Muscle of leg (tissue), 11 donors: Measurements from ENCODE around the gene LETMD1. TPM values are rescaled to one million over a fixed set of nuclear protein-coding genes. Genes with fewer than 3 reads are reported as not detected.
"Not testable (repeated sequence)": the region's sequence is repeated elsewhere in the genome, so short reads cannot be mapped to it uniquely, and the experiment has no call there.

Experiments used
- DNase-seq: peaks from one replicate; pipeline ENCODE4 v3.0.0; 2013
- H3K27ac ChIP-seq: one replicate; pipeline ENCODE4 v1.5.1; 2013; ENCODE audit warnings: mild to moderate bottlenecking, low read length, control low read depth
- H3K27me3 ChIP-seq: one replicate; pipeline ENCODE4 v1.6.1; 2013; ENCODE audit warnings: low read length; ENCODE audit not compliant: control insufficient read depth, insufficient read depth
- H3K36me3 ChIP-seq: one replicate; pipeline ENCODE4 v1.6.1; 2013; ENCODE audit warnings: low read length; ENCODE audit not compliant: control insufficient read depth, insufficient read depth
- H3K4me1 ChIP-seq: one replicate; pipeline ENCODE4 v1.6.1; 2013; ENCODE audit warnings: low read length; ENCODE audit not compliant: control insufficient read depth, insufficient read depth
- H3K4me3 ChIP-seq: one replicate; pipeline ENCODE4 v1.5.1; 2013; ENCODE audit warnings: low read length, control low read depth
- H3K9me3 ChIP-seq: replicated peaks from 2 replicates; pipeline ENCODE4 v1.6.1; 2013; ENCODE audit warnings: low read depth, low read length; ENCODE audit not compliant: control insufficient read depth
- WGBS: methylation state at CpG from one replicate; pipeline ENCODE4 v1.1.5; 2013; ENCODE audit warnings: missing lambda C conversion rate; ENCODE audit not compliant: insufficient coverage; 5-methylcytosine and 5-hydroxymethylcytosine counted together
- polyA plus RNA-seq, 8 donors: library from polyadenylated mRNA; unstranded; fragments of 120-200 nt; gene quantifications; one replicate each; pipeline versions ENCODE4 v1.2.1 to v1.2.3, GENCODE V29; 2013; ENCODE audit warnings: inconsistent platforms in 1 of 8, low replicate concordance in 1 of 8; ENCODE audit not compliant: insufficient read length in 8 of 8, insufficient read depth in 1 of 8
- total RNA-seq: library from RNA; stranded (reverse); fragments of 120-200 nt; gene quantifications from one replicate; pipeline ENCODE4 v1.2.4, GENCODE V29; 2013

The LETMD1 gene
- total and polyA plus RNA-seq, 9 donors: 36.7 to 66.9 (median 48.7) TPM

GRCh38 chr12:51009056-51009440 is 39.1 kb upstream of the LETMD1 start:
- Histone ChIP-seq H3K4me3 (no peak overlapping the region), H3K4me1 (peaks cover 5% of the 10 kb centered on the region), H3K27me3 (no peaks in the 10 kb centered on the region), H3K27ac (peak overlapping the region; percentile 6), H3K36me3 (peaks cover 33% of the 10 kb centered on the region), H3K9me3 (no peaks in the 10 kb centered on the region)
- peak; percentile 70 for DNase-seq
- 82% methylated on average over 5 of the region's 8 CpGs for WGBS

GRCh38 chr12:51011955-51012354 is 36.2 kb upstream of the LETMD1 start:
- H3K36me3 ChIP-seq: peaks cover 11% of the 10 kb centered on the region
- no peak overlapping the region for H3K4me3 ChIP-seq
- H3K9me3 ChIP-seq: no peaks in the 10 kb centered on the region
- no peaks in the 10 kb centered on the region for H3K27me3 ChIP-seq
- no CpG with 5 or more reads among the region's 4 CpGs for WGBS
- peaks cover 8% of the 10 kb centered on the region for H3K4me1 ChIP-seq
- no peak overlapping the region for H3K27ac ChIP-seq
- no peak for DNase-seq

- H3K4me1 ChIP-seq: peaks cover 8% of the 10 kb centered on the region
- no peak overlapping the region for H3K27ac ChIP-seq
- WGBS: 29% methylated on average over 1 of the region's 5 CpGs
Observed at GRCh38 chr12:51012570-51013236, 35.4 kb upstream of the LETMD1 start.

GRCh38 chr12:51013441-51013840 is 34.7 kb upstream of the LETMD1 start:
- H3K4me3 ChIP-seq: no peak overlapping the region
- no peaks in the 10 kb centered on the region for H3K27me3 ChIP-seq
- H3K27ac ChIP-seq: no peak overlapping the region
- DNase-seq: no peak
- WGBS: 89% methylated on average over 6 of the region's 7 CpGs
- H3K36me3 ChIP-seq: peaks cover under 1% of the 10 kb centered on the region
- peaks cover 8% of the 10 kb centered on the region for H3K4me1 ChIP-seq
- H3K9me3 ChIP-seq: no peaks in the 10 kb centered on the region

More at GRCh38 chr12:51012570-51013236, 35.4 kb upstream of the LETMD1 start:
- Histone ChIP-seq H3K36me3 (peaks cover 5% of the 10 kb centered on the region), H3K4me3 (no peak overlapping the region), H3K27me3 (no peaks in the 10 kb centered on the region), H3K9me3 (no peaks in the 10 kb centered on the region)
- peak; percentile 14 for DNase-seq

GRCh38 chr12:51014467-51014866 is 33.7 kb upstream of the LETMD1 start:
- H3K4me1 ChIP-seq, H3K4me3 ChIP-seq, DNase-seq, H3K9me3 ChIP-seq, H3K27ac ChIP-seq, H3K27me3 ChIP-seq, H3K36me3 ChIP-seq: not testable (repeated sequence)
- WGBS: 80% methylated on average over 1 of the region's 9 CpGs

GRCh38 chr12:51017452-51017851 is 30.7 kb upstream of the LETMD1 start:
- no peaks in the 10 kb centered on the region for H3K9me3 ChIP-seq
- DNase-seq: no peak
- no peak overlapping the region for H3K27ac ChIP-seq
- no peaks in the 10 kb centered on the region for H3K27me3 ChIP-seq
- H3K4me1 ChIP-seq: peaks cover 8% of the 10 kb centered on the region
- H3K4me3 ChIP-seq: no peak overlapping the region
- H3K36me3 ChIP-seq: no peaks in the 10 kb centered on the region

- Histone ChIP-seq H3K27ac (no peak overlapping the region), H3K9me3 (no peaks in the 10 kb centered on the region), H3K27me3 (no peaks in the 10 kb centered on the region), H3K4me1 (peaks cover 4% of the 10 kb centered on the region), H3K36me3 (no peaks in the 10 kb centered on the region), H3K4me3 (no peak overlapping the region)
- no peak for DNase-seq
- no CpG with 5 or more reads among the region's 2 CpGs for WGBS
Observed at GRCh38 chr12:51018956-51019355, 29.2 kb upstream of the LETMD1 start.

GRCh38 chr12:51019927-51020326 is 28.2 kb upstream of the LETMD1 start:
- H3K4me1 ChIP-seq: peaks cover 8% of the 10 kb centered on the region
- WGBS: no CpG with 5 or more reads among the region's 2 CpGs
- no peaks in the 10 kb centered on the region for H3K36me3 ChIP-seq
- no peak overlapping the region for H3K27ac ChIP-seq
- no peak overlapping the region for H3K4me3 ChIP-seq
- H3K9me3 ChIP-seq: no peaks in the 10 kb centered on the region
- H3K27me3 ChIP-seq: no peaks in the 10 kb centered on the region
- no peak for DNase-seq

- peaks cover 8% of the 10 kb centered on the region for H3K4me1 ChIP-seq
- H3K27ac ChIP-seq: no peak overlapping the region
- 100% methylated on average over 1 of the region's 7 CpGs for WGBS
Observed at GRCh38 chr12:51020448-51021182, 27.5 kb upstream of the LETMD1 start.

GRCh38 chr12:51021694-51022093 is 26.4 kb upstream of the LETMD1 start:
- no peak overlapping the region for H3K27ac ChIP-seq
- H3K4me3 ChIP-seq: no peak overlapping the region
- H3K27me3 ChIP-seq: no peaks in the 10 kb centered on the region
- peaks cover 10% of the 10 kb centered on the region for H3K4me1 ChIP-seq
- H3K36me3 ChIP-seq: no peaks in the 10 kb centered on the region
- no CpG with 5 or more reads among the region's 1 CpG for WGBS
- no peaks in the 10 kb centered on the region for H3K9me3 ChIP-seq
- no peak for DNase-seq

More at GRCh38 chr12:51020448-51021182, 27.5 kb upstream of the LETMD1 start:
- no peak for DNase-seq
- Histone ChIP-seq H3K27me3 (no peaks in the 10 kb centered on the region), H3K36me3 (no peaks in the 10 kb centered on the region), H3K9me3 (no peaks in the 10 kb centered on the region), H3K4me3 (no peak overlapping the region)
